Breast epithelium (tissue), 3 donors: Measurements from ENCODE around the gene PAQR4.

ENCODE experiments used
- POLR2AphosphoS5 ChIP-seq, 3 donors: sonication (generic); formaldehyde crosslinking; IDR thresholded peaks; one replicate each; pipeline ENCODE4 v1.6.1; 2017; ENCODE audit warnings: antibody characterized with exemption in 3 of 3
- TF ChIP-seq, protein P1 (sequence below), 3 donors: fragments of 450-650 bp; IDR thresholded peaks; one replicate each; pipeline ENCODE4 v1.5.1; 2016 to 2017; ENCODE audit warnings: antibody characterized with exemption in 3 of 3, mild to moderate bottlenecking in 3 of 3, moderate library complexity in 3 of 3

DNA sequence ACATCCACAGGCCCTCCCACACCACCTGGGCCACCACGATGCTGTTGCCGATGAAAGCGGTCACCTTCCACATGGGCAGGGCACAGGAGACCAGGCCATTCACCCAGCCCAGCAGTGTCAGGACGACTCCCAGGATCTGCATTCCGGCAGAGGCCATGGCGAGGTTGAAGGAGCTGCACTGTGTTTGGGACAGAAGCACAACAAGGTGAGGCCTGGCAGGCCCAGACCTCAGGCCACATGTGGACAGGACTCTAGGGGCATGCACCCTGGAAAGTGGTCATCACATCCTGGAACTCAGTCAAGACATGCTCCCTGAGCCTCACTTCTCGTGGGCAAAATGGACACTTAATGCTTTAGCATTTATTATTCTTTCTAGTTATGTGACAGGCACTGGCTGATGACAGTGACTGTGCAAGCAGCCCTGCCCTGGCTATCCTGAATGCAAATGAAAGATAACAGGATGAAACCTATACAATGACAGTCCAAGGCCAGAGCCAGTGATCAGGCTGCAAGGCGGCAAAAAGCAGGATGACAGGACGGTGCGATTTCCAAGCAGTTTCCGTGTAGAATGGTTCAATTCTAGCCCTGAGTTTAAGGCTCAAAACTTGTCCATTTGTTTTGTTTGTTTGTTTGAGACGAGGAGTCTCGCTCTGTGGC, 46.8 kb downstream of the PAQR4 start:
- TF ChIP-seq, protein P1, sequence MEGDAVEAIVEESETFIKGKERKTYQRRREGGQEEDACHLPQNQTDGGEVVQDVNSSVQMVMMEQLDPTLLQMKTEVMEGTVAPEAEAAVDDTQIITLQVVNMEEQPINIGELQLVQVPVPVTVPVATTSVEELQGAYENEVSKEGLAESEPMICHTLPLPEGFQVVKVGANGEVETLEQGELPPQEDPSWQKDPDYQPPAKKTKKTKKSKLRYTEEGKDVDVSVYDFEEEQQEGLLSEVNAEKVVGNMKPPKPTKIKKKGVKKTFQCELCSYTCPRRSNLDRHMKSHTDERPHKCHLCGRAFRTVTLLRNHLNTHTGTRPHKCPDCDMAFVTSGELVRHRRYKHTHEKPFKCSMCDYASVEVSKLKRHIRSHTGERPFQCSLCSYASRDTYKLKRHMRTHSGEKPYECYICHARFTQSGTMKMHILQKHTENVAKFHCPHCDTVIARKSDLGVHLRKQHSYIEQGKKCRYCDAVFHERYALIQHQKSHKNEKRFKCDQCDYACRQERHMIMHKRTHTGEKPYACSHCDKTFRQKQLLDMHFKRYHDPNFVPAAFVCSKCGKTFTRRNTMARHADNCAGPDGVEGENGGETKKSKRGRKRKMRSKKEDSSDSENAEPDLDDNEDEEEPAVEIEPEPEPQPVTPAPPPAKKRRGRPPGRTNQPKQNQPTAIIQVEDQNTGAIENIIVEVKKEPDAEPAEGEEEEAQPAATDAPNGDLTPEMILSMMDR (IDR thresholded peaks at IDR 0.05) = no peak
- no peak for TF ChIP-seq POLR2AphosphoS5 (IDR thresholded peaks at IDR 0.05)
